Measurements from ENCODE around the gene PIK3CA.
"Not testable (repeated sequence)": the region's sequence is repeated elsewhere in the genome, so short reads cannot be mapped to it uniquely, and the experiment has no call there.

The PIK3CA gene

GRCh38 chr3:179147873-179148615 is at the start of gene PIK3CA:
Gene PIK3CA, plus strand, starts transcription at chr3:179148357. Its CDS starts 50,469 bp downstream, at chr3:179198826.
- peak; percentile 84 for DNase-seq (ENCODE audit: low read depth)

DNA sequence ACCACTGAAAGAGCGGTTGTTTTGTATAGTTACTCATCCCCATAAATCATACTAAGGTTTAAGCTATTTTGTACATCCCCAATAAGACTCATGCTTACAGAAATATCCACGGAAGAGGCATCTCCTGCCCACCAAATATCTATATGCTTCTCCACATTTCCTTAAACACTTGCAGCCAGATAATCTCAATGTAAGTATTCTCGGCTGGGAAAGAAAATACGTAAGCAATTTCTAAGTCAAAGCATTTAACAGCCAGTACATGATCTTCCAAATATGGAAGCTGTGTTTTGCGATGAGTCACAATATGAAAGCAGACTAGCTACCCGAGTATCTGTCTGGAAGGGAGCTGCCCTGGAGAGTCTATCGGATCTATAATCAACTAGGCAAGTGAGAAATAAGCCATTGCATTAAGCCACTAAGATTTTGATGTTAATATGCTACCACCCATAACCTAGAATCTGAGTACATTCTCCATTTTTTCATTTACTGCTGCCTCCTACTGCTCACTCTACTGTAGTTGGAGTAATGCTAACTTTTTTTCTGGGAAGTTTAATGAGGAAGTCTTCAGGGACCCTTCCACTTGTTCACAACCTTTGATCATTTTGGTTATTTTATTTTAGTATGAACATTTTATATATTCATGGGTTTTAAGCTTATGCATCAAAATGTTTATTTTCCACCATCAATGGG is 49.6 kb upstream of the PIK3CA start:
- no peak for DNase-seq (ENCODE audit: low read depth)

- no peak for DNase-seq (ENCODE audit: low read depth)
Measured at GRCh38 chr3:179100652-179101051, 47.5 kb upstream of the PIK3CA start.

- no peak for DNase-seq (ENCODE audit: low read depth)
Measured at GRCh38 chr3:179105881-179106280, 42.3 kb upstream of the PIK3CA start.

DNA sequence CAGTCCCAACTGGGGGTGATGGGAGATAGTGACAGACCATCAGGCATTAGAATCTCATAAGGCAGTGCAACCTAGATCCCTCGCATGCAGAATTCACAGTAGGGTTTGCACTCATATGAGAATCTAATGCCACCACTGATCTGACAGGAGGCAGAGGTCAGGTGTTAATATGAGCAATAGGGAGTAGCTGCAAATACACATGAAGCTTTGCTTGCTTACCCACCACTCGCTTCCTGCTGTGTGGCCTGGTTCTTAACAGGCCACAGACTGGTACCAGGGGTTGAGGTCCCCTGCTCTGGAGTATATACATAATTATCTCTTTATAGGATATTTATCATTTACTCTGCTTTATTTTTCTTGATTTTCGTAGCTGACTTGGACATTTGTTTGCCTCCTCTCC is 40.5 kb upstream of the PIK3CA start:
- no peak for DNase-seq (ENCODE audit: low read depth)

- no peak for DNase-seq (ENCODE audit: low read depth)
Measured at GRCh38 chr3:179108086-179108485, 40.1 kb upstream of the PIK3CA start.

DNA sequence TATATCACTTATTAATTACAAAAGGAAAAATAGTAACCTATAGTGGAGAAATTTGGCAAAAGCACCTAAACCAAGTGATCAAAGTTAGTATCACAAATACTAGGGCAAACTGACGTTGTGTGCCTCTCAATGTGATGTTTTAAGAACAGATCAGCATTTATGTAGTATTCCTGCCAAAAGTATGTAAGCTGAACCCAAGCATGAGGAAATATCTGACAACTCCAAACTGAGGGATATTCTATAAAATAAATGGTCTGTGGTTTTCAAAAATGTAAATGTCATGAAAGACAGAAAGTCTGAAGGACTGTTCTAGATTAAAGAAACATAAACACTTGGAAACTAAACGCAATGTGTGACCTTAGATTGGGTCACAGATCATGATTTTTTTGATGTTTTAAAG is 34.3 kb upstream of the PIK3CA start:
- no peak for DNase-seq (ENCODE audit: low read depth)

GRCh38 chr3:179115444-179115843 is 32.7 kb upstream of the PIK3CA start:
- not testable (repeated sequence) for DNase-seq (ENCODE audit: low read depth)

DNA sequence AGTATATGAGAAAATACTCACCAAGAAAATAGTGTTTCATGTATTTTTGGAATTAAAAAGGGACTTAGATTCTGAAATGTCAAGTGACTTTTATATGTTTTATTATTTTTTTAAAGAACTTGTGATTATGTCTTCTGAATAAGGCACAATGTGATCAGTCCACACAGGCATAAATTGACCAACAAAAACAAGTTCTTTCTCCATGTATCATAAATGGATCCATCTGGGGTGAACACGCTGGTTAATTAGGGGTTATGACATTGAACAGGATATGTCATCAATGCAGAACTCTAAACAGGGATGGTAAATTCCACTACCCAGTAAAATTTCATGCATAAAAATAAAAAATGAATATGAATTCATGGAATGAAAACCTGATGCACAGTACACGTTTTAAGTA is 31.3 kb upstream of the PIK3CA start:
- no peak for DNase-seq (ENCODE audit: low read depth)

- DNase-seq (ENCODE audit: low read depth), result not testable (repeated sequence)
Measured at GRCh38 chr3:179132191-179132890, 15.8 kb upstream of the PIK3CA start.

DNA sequence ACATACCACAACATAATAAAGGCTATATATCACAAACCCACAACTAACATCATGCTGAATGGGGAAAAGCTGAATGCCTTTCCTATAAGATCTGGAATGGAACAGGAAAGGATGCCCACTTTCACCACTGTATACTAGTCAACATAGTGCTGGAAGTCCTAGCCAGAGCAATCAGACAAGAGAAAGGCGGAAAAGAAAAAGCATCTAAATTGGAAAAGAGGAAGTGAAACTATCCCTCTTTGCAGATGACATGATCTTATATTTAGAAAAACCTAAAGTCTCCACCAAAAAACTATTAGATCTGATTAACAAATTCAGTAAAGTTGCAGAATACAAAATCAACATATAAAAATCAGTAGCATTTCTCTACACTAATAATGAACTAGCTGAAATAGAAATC is 14.6 kb upstream of the PIK3CA start:
- no peak for DNase-seq (ENCODE audit: low read depth)

GRCh38 chr3:179136195-179136594 is 12.0 kb upstream of the PIK3CA start:
- DNase-seq (ENCODE audit: low read depth), result no peak

DNA sequence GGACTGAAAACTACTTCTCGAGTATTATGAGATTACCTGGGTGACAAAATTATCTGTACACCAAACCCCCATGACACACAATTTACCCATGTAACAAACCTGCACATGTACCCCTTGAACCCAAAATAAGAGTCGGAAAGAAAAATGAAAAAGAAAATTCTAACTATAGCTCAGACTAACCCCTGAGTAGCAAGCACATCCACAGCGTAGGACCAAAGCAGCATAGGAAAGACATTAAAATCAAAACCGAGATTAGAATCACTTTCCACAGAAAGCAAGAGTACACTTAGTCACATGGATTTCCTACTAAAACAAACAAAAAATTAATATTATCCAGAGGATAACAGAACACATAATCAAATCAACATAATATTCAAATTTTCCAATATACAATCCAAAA is 6.3 kb upstream of the PIK3CA start:
- no peak for DNase-seq (ENCODE audit: low read depth)

GRCh38 chr3:179146911-179147513 is 1.1 kb upstream of the PIK3CA start:
- no peak for DNase-seq (ENCODE audit: low read depth)

DNA sequence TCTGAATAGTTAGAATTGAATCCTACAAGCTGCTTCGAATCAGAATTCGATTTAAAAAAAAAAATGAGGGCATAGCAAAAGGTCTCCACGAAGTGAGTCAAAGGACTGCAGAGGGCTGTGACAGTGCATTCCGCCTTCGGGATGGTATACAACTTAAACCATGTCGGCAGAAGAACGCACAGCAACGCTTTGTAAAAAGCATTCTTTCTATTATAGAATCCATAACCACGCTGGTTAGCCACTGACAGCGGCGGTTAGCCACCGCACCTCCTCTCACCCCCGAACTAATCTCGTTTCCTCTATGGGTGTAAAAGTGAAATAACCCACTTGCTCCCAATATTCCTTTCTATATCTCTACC is 664 bp upstream of the PIK3CA start:
- no peak for DNase-seq (ENCODE audit: low read depth)

- DNase-seq (ENCODE audit: low read depth), result peak; percentile 32
Measured at GRCh38 chr3:179148616-179149405, 654 bp downstream of the PIK3CA start.

- peak; percentile 5 for DNase-seq (ENCODE audit: low read depth)
Measured at GRCh38 chr3:179149406-179149867, 1.3 kb downstream of the PIK3CA start.

DNA sequence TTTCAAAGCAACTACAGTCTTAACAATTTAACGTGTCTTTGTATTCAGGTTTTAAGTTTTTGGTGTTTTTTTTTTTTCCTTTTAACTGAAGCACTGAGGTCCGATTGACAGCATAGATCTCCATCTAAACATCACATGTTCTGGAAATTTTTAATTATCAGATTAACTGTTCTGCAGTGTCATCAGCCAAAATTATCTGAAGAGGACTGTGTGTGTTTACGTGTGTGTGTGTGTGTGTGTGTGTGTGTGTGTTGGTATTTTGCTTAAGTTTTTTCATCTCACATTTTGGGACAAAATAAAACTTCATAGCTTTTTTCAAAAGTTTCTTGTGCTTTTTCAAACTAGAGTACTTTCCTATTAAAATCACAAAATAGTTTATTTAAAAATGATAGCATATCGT is 1.8 kb downstream of the PIK3CA start:
- DNase-seq (ENCODE audit: low read depth), result no peak

DNA sequence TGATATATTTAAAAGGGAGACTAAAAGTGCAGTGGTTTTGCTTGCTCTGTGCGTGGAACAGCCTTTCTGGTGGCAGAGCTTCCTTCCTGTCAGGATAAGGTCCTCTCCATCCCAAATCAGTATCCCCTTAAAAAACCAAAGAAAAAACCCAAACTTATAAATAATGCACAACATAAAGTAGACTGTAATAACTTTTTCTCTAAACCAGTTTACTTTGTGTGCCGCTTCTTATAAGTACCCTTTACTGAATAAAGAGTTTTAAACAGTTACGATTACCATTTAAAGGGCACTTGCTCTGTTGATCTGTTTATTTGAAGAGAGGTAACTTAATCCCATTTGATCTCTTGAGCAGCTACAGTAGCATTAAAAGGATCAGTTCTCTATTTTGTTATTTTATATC is 2.5 kb downstream of the PIK3CA start:
- no peak for DNase-seq (ENCODE audit: low read depth)

DNA sequence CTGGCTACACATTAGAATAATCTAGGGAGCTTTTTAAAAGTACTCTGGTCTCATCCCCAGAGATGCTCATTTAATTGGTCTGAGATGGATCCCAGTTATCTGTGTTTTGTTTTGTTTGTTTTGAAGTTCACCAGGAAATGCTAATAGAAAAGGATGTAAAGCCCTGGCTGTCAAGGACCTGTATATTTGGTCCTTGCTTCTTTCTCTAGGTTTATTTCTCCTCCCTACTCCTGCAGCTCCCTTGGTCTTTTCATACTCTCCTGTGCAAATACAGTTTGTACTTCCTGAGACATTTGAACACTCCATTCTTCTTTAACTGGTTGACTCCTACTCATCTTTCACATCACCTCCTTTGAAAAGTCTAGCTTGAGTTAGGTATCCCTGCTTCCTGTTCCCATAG is 3.3 kb downstream of the PIK3CA start:
- no peak for DNase-seq (ENCODE audit: low read depth)

DNA sequence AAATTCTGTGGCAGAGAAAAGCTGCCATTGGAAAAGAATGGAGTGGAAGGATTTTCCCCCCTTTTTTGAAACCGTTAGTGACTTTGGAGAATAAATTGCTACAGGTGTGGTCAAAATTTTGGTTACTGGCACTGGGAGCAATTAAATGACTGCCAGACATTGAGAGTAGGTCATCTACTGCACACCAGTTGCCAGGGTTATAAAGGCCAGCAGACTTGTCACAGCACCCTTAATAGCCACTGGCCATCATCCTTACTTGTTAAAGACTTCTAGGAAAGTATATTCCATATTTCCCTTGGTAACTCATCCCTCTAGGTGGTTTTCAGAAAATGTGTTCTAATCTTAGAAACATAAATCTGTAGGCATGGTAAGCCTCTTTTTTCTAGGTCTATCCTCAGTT is 8.0 kb downstream of the PIK3CA start:
- DNase-seq (ENCODE audit: low read depth), result no peak

DNA sequence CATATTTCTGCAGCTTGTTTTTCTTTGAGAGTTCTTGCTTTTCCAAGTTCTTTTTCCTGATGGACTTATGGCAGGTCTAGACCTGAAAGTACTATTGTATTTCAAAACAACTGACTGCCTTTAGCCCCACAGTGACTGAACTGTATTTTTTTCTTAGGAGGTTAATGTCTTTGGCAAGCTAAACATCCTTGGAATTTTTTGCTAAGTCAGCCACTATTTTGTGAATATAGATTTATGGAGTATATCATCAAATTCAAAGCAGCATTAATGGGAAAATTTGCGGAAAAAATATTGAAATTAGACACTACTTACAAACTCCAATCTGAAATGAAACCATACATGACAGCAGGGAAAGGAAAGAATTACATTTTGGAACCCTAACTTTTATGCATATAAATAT is 8.6 kb downstream of the PIK3CA start:
- no peak for DNase-seq (ENCODE audit: low read depth)

All from stimulated activated CD8-positive, alpha-beta memory T cell treated with anti-CD3 and anti-CD28 coated beads, Interleukin-15, amount 100 ng/mL, for 1 hour (primary cell).